HG02642 (cell line): Measurements from ENCODE around the gene ARMC12.
"Not testable (repeated sequence)": the region's sequence is repeated elsewhere in the genome, so short reads cannot be mapped to it uniquely, and the experiment has no call there.

Source experiments
- ATAC-seq: cut with Tn5 transposase; IDR thresholded peaks from one replicate; pipeline ENCODE4 v1.9.1; 2021; ENCODE audit warnings: mild to moderate bottlenecking; ENCODE audit not compliant: unreplicated experiment, poor library complexity

ARMC12 gene

GRCh38 chr6:35731736-35732532 lies 4.9 kb upstream of the ARMC12 start:
- peak; percentile 60 for ATAC-seq

- ATAC-seq: no peak
These were observed 3.2 kb upstream of the ARMC12 start for GRCh38 chr6:35733633-35734032.

GRCh38 chr6:35734319-35734718 lies 2.5 kb upstream of the ARMC12 start:
- ATAC-seq: not testable (repeated sequence)

GRCh38 chr6:35735452-35735851 lies 1.4 kb upstream of the ARMC12 start:
- no peak for ATAC-seq

DNA sequence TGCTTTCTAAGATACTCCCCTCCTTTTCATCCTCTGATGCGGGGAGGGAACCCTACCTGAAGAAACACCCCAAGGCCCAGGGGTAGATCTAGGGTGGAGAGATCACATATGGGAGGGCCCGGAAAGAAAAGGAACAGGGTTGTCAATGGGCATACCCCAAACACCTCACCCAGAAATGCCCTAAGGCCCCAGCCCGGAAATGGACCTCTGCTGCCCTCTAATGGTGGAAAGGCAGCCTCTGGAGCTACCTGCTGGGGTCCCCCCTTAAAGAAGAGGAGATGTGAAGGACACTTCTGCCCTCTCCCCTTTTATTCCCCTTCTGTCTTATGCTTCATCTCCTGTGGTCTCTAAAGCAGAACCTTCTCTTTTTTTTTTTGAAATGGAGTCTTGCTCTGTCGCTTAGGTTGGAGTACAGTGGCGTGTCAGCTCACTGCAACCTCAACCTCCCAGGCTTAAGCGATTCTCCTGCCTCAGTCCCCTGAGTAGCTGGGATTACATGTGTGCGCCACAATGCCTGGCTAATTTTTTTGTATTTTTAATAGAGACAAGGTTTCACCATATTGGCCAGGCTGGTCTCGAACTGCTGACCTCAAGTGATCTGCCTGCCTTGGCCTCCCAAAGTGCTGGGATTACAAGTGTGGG lies 458 bp upstream of the ARMC12 start:
- ATAC-seq: no peak

GRCh38 chr6:35737413-35738211 lies 780 bp downstream of the ARMC12 start:
- no peak for ATAC-seq

DNA sequence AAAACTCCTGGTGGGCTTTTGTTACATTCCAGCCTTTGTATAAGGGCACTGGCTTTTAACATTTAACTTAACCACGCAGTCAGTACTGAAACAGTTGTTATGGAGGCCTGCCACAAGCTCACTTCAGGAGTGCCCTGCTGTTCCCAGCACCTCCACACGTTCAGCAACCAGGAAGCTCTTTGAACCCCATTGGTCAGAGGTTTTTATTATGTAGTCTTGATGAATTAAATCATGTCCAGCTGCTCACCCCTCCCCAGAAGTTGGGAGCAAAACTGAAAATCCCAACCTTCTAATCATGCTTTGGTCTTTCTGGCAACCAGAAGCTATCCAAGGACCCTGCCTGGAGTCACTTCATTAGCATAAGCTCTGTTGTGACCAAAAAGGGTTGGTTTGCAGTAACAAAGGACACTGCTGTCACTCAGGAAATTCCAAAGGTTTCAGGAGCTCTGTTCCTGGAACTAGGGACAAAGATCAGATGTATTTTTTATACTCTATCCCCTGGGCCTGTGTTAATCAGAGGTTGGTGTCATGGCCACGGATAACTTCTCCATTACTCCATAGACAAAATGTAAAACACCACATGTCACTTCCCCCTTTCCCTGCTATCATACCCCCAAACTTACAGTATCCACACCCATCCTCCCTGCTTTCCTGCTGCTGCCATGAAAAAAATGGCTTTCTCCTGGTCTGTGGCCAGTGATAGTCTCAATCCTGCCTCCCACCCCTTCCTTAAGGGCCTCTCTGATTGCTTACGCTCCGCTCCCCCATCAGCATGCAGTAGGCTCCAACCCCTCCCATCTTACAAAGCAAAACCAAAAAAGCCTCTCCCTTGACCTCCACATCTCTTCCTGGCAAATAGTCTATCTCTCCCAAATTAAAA lies 3.1 kb downstream of the ARMC12 start:
- ATAC-seq: no peak

GRCh38 chr6:35742842-35743241 lies 6.0 kb downstream of the ARMC12 start:
- ATAC-seq: no peak

- no peak for ATAC-seq
These were observed 8.7 kb downstream of the ARMC12 start for GRCh38 chr6:35745509-35745908.

DNA sequence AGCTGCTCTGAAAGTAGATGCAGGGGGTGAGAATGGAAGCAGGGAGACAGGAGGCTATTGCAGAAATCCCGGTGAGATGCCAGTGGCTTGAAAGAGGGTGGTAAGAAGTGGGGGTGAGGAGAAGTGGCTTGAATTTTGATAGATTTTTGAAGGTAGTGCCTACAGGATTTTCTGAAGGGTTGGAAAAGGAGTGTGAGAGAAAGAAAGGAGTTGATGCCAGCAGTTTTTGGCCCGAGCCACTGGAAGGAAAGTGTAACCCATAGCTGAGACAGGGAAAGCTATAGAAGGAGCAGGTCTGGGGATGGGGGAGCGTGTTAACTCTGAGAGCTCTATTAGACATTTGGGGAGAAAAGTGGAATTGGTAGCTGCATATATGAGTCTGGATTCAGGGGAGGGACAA lies 9.7 kb downstream of the ARMC12 start:
- ATAC-seq: no peak

GRCh38 chr6:35747877-35748276 lies 11.0 kb downstream of the ARMC12 start:
- no peak for ATAC-seq

GRCh38 chr6:35750557-35750956 lies 13.7 kb downstream of the ARMC12 start:
- ATAC-seq: no peak

GRCh38 chr6:35751594-35751993 lies 14.8 kb downstream of the ARMC12 start:
- ATAC-seq: no peak

DNA sequence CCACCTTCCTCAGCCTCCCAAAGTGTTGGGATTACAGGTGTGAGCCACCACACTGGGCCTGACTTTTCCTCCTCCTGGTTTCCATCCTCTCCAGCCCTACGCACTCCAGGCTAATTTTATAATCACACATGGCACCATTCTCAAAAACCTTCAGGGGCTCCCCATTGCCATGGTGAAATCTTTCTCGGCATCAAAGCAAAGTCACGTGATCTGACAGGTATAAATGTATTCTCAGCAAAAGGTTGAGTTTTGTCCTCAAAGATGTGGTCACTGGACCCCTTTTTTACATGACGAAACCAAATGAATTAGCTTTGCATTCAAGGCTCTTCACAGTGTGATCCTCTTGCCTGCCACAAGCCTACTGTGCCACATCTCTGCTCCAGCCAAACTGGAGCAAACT lies 15.5 kb downstream of the ARMC12 start:
- no peak for ATAC-seq

DNA sequence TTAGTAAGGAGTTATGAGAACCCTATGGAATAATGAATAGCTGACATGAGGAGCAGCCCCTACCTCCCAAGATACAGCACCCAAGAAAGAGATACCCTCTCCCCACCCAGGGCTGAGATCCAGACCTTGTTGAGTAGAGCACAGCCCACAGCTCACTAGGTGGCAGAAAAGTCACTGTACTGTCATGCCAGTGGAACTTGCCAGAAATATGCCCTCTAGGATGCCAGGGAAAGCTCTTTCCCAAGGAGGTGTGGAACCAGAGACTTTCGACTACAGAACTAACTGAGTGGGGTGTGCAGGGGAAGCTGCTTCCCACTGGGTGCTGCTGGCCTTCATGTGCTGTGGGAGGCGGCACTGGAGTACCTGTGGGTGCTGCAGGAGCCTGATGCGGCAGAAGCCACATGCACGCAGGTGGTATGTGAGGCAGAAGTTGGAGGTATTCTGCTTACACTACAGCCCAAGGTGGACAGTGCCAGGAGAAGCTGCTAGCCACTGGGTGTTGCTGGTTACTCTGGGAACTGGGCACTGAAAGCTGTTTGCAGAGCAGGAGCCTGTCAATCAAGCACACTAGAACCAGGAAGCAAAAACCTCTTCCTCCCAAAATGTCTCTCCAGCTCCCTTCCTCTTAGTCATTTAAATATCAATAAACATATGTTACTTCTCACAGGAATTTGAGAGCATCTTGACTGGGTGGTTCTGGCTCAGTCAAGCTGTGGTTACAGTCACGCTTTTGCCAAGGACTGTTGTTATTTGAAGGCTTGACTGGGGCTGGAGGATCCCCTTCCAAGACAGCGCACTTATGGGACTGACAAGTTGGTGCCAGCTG lies 17.8 kb downstream of the ARMC12 start:
- ATAC-seq: no peak

- ATAC-seq: no peak
These were observed 18.6 kb downstream of the ARMC12 start for GRCh38 chr6:35755278-35755924.

DNA sequence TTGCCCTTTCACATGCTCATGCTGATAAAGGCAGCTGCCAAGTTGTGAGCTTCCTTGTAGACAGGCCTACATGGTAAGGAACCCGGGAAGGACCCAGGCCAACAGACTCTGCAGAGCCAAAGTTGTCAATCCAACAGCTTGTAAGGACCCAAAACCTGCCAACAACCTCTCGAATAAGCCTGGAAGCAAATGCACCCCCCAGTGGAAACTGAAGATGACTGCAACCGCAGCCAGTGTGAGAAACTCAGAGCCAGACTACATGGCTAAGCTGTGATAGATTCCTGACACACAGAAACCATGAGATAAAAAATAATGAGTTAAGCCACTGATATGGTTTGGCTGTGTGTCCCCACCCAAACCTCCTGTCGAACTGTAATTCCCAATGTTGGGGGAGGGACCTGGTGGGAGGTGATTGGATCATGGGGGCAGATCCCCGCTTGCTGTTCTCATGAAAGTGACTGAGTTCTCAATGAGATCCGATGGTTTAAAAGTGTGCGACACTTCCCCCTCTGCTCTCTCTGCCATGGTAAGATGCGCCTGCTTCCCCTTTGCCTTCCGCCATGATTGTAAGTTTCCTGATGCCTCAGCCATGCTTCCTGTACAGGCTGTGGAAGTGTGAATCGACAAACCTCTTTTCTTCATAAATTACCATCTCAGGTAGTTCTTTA lies 20.8 kb downstream of the ARMC12 start:
- ATAC-seq: no peak

DNA sequence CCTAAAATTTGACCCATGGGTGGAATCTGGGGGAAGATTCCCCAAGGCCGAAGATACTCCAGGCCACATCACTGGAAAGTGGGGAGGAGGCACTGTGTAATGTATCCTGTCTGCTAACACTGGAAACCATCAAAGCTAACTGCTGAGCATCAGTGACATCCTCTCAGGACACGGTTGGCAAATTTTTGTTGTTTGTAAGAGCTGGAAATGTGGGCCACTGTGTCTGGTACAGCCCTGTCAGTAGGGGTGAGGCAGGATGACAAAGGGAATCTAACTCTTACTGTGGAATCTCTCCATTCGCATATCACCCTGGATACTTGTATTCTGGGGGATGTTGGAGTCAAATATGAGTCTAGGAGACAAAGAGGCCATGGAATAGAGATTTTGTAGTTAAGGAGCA lies 22.6 kb downstream of the ARMC12 start:
- no peak for ATAC-seq
